Hepatic stellate cell (primary cell): ENCODE data around the gene NHEJ1.

ENCODE experiments used
- DNase-seq: peaks from one replicate; pipeline ENCODE4 v3.0.0; 2011; ENCODE audit warnings: low spot score

Gene NHEJ1

DNA sequence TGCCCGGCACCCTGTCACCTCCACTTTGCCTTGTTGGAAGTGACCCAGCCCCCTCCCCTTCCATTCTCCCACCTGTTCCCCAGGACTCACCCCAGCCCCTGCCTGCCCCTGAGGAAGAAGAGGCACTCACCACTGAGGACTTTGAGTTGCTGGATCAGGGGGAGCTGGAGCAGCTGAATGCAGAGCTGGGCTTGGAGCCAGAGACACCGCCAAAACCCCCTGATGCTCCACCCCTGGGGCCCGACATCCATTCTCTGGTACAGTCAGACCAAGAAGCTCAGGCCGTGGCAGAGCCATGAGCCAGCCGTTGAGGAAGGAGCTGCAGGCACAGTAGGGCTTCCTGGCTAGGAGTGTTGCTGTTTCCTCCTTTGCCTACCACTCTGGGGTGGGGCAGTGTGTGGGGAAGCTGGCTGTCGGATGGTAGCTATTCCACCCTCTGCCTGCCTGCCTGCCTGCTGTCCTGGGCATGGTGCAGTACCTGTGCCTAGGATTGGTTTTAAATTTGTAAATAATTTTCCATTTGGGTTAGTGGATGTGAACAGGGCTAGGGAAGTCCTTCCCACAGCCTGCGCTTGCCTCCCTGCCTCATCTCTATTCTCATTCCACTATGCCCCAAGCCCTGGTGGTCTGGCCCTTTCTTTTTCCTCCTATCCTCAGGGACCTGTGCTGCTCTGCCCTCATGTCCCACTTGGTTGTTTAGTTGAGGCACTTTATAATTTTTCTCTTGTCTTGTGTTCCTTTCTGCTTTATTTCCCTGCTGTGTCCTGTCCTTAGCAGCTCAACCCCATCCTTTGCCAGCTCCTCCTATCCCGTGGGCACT, 21.9 kb upstream of the NHEJ1 start:
- DNase-seq: no peak

DNA sequence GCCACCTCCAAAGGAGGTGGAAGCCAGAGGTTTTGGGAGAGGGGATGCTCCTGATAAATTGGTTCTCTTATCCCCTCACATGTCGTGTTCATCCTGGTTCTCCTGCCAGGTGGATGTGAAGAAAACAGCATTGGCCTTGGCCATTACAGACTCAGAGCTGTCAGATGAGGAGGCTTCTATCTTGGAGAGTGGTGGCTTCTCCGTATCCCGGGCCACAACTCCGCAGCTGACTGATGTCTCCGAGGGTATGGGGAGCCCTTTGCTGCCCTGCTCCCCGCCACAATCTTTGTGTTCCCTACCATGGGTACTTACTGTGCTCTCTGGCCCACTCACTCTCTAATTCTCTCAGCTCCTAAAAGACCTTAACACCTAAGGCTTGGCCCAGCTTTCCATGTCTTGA, 20.9 kb upstream of the NHEJ1 start:
- DNase-seq: no peak

DNA sequence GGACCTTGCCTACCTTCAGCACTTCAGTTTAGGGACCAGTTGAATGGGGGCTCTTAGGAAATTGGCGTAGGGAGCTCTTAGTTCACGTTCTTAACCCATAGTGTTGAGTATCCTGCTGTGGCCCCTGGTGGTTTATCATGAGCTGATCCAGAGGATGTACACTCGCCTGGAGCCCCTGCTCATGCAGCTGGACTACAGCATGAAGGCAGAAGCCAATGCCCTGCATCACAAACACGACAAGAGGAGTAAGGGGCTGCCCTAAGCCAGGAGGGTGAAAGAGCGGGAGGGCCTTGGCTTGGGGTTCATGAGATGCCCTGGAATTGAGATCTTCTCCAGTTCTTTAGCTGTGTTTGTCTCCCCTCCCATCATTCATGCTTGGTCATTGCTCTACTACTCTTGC, 20.3 kb upstream of the NHEJ1 start:
- no peak for DNase-seq

DNA sequence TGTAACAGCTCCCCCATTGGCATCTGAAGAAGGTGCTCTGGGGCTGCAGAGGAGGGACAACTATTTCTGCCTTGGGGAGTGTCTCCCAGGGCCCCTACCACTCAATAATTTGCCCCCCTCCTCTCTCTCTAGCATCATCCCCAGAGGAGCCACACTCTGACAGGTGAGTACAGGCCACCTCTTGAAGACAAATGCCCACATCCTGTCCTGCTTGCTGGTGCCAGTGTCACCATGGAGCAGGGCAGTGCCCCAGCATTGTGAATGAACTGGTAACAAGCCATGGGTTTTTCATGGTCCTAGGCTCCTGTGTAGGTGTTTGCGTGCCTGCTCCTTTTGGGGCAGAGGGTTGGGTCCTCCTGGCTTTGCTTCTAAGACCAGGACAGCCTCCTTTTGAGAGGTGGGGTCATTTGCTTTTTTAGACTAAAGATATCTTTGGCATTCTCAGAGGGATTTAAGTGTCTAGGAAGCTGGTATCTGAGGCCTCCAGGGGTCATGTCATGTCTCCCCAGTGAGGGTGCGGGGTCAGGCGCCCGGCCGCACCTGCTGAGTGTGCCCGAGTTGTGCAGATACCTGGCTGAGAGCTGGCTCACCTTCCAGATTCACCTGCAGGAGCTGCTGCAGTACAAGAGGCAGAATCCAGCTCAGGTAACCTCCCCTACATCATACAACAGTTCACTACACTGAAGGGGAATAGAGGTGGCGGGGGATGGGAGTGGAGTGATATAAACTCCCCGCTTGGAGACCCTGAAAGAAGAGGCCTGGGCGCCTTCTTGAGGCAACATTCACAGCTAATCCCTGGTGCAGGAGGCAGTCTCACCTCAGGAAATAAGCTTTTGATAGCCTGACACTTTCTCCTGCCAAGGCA, 19.2 kb upstream of the NHEJ1 start:
- no peak for DNase-seq

DNA sequence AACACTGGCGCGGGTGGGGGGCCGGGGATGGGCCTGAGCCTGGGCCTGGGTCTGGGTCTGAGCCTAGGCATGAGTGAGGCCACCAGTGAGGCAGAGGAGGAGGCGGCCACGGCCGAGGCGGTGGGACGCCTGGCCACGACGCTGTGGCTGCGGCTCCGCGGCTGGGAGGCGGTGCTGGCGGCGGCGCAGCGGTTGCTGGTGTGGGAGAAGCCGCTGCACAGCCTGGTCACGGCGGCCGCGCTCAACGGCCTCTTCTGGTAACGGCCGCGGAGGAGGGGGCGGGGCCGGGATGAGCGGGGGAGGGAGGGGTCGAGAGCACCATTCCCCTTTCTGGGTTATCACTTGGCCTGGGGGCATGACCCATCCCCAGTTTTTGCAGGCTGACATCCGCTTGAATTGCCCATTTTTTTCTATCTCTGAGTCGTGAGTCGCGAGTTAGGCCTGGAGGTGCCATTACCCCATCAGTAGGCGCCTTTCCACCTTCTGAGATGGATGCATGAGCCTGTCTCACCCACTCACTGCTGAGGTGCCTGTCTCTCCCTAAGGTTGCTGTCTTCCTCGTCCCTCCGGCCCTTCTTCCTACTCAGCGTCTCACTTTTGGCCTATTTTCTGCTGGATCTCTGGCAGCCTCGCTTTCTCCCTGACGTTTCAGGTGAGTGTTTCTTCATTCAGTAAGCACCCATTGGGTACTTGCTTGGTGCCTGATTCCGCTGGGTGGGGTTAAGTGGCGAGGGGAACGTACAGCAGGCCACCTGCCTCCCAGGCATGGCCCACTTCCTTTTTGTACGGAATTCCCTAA, 18.0 kb upstream of the NHEJ1 start:
- peak; percentile 47 for DNase-seq

DNA sequence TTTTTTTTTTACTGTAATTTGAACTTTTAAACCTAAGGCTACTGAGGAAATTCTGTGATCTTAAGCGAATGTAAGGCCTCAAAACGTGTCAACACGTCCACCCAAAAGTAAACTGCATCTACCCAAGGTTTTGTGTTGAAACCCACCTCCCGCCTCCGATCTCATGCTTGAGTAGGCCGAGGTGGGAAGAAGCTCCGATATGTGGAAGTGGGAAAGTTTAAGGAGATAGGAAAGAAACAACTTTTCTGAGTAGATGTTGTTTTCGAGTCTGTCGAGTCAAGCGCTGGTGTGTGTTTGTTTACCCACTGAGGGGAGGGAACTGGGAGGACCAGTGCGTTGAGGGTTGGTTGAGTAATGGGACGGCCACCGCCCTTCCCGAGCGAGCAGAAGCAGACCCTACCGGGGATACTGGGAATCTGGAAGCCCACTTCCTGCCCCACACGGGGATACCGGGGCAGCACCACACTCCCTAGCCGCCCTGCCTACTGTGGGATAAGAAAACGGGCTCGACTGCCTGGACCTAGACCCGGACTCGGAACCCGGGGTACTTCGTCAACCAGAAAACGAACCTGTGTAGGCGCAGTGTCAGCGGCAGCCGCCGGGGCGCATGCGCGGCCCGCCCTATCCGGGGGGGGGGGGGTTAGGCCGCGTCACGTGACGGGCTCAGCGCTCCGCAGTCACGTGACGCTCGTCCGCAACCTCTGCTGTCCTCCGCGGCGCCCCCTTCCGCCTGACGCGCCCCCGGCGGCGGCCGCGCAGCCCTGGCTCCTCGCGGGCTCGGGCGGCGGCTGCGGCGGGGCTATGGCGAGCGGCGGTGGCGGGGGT, 17.1 kb upstream of the NHEJ1 start, which contains the start of gene RETREG2:
Gene RETREG2, plus strand, starts transcription at position 724 of the 825 bp plus-strand sequence. Its CDS starts 78 bp downstream, at position 802.
- DNase-seq: peak; percentile 99

DNA sequence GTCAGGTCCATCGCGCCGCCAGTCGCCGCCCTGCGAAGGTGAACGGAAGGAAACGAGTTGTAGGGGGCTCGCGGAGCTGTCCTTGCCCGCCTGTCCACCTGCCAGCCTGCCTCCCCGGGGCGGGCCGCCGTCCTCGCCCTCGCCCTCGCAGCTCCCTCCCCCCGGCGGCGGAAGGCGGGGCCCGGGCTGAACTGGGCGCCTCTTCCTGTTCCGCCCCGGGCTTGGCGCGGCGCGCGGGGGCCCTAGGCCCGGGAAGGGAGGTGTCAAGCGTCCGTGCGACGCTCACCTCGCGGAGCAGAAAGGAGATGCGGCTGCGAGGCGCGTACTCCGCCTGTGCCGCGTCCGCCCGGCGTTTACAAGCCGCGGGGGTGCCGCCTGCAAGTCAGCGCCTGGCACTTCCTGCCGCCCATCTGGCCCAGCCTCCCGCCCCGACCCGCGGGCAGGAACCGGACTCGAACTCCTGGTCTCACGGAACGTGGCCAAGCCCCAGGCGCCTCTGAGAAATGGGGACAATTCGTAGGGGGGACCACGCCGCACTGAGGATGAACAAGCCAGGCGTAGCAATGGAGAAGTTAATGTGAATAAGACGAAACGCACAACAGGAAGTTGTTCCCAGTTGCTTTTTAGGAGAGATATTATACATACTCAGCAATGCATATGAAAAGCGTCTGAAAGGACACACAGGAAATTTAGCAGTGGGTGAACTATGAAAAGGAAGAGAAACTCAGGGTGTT, 16.4 kb upstream of the NHEJ1 start, which contains the start of gene CNPPD1:
Gene CNPPD1, minus strand, starts transcription at position 108 of the 734 bp plus-strand sequence. Its CDS starts 97 bp downstream, at position 11.
- peak; percentile 76 for DNase-seq

DNA sequence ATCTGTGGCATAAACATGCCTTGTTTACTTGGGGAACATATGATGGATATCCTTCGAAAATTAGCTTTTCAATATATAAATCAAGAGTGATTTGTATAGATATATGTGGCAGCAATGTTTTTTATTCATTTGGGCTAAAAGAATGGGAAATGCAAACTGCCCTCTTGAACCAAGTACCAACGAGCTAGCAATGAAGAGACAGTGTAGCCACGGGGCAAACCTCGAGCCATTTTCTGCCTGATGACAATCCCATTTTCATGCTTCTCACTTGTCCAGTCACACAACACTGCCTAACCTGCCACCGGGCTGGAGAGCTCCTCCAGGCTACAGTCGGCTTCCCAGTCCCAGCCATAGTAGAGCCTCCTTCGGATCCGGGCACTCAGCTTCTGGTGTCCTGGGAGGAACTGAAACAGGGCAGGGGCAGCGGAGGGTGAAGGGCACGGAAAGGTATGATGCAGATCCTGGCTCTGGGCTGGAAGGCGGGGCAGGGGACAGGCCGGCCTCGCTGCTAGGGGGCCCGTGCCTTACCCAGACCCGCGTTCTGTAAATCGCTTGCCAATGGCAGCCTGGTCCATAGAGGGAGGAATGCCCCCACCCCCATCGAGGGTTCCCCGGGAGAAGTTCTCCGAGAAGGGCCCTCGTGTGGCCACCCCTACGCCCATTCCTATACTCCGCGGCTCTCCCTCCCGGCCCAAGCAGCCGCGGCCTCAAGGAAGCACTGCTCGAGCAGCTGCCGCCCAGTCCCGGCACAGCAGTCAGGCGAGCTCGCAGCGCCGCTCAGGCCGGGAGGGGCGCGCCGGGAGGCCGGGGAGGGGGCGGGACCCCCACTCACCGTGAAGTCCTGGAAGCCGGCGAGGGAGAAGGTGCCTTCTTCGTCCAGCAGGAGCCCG, 15.6 kb upstream of the NHEJ1 start:
- DNase-seq: peak; percentile 58

DNA sequence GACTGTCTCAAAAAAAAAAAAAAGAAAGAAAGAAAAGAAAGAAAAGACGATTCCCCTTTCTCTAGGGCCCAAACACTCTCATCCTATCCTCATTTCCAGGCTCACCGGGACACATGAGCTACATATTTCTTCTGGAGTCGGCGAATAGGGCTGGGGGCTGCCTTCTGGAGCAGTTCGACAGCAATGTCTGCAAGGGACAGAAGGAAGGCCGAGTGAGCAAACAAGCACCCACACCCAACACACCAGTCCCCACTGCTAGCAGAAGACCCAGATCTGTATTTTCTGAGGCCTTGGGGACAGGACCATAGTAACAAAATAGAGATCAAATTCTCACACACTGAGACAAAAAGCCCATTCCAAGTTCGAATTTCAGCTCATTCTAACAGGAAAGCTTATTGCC, 14.9 kb upstream of the NHEJ1 start:
- DNase-seq: no peak

DNA sequence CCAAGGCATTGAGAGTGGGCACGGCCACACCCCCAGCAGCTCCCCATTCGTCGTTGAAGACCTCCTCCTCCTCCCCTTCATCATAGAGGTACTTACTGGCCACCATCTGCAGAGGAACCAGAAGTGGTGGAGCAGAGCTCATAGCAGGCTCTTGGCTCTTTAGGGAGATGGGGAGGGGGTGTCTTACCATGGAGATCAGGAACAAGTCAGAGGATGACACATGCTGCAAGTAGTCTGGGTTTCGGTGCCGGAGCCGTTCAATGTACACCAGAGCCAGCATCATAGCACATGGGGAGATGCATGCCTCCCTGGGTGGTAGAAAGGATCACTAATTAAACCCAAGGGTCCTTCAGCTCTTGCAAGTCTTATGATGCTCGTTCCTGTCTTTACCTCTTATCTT, 14.2 kb upstream of the NHEJ1 start:
- DNase-seq: no peak

DNA sequence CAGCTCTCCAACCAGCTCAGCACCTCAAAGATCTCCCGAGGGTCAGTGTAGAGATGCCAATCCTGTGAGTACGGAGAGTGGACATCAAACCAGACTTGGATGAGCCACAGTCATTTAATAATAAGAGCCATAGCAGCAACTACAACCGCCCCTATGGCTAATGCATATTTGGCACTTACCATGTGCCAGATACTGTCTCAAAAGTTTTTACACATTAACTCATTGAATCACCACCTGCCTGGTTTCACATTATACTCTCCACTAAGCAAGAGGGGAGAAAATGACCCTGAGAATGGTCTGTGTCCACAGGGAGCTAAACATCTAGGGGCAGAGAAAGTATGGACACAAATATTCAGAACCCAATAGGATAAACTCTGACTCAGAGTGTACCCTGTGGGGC, 13.5 kb upstream of the NHEJ1 start:
- no peak for DNase-seq

DNA sequence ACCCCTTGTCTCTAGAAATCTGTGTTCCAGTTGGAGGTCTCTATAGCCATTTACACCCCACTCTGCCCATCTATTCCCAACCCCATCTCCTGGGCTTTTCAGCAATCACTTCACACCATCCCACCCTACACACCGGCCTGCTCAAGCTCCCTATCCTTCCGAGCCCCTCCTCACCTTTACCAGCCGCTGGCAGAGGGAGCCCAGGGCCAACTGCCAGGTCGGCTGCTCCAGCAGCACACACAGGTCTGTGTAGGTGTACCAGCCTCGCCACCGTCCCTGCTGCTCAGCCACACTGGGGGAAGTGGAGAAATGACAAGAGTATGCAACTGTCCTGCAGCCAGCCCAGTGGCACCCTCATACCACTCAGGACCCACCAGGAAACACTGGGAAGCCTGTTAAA, 12.6 kb upstream of the NHEJ1 start:
- no peak for DNase-seq

DNA sequence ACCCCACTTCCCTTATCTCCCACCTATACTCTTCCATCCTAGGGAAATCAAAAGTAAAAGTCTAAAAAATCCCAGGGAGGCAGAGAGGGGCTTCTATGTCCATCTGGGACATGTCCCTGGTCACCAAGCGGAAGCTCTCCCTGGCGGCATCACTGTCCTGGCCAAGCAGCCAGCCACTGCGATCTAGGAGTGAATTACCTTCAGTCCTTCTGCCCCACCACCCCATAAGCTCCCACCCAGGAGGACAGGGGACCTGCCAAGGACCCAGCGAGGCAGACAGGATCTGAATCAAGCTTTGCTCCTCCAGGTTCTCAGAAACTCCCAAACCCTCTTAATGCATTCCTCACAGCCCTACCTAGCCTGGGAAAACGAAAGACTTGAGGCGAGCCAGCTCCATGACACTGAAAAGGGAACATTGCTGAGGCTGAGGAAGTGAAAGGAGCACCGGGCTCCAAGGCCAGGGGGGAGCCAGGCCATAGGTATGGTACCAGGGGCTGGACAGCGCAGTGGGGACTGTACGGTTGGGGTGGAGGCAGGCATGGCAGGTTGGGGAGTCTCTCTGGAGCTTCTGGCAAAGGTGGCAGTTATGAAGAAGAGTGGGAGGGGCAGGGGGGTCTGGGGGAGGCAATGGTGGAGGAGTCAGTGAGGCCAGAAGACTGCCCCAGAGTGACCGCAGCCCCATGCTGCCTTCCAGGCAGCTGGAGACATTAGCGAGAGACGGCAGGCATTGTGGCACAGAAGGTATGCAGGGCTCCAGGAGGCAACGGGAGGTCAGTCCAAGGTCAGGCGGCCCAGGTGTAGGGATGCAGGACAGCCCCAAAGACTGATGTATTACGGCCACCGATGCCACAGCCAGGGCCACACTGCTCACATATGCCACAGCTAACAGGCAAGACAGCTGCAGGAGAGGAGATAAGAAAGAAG, 11.9 kb upstream of the NHEJ1 start:
- DNase-seq: no peak

DNA sequence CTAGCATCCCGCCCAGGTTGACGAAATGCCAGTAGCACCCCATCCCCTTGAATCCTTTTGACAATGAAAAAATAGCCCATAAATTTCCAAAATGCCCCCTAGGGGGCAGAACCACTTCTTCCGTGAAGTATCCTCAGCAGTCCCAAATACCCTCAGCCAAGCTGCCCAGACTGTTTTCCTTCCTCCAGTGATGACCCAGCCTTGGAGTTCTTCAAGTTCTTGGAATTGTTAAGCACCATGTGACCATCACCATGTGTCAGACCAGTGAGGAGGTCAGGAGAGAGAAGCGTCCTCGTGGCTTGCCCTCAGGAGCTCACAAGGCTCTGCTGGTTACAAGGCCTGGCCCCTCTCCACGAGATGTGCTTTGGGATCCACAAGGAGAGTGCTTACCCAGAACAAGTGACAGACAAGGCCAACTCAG, 10.6 kb upstream of the NHEJ1 start:
- peak; percentile 90 for DNase-seq

DNA sequence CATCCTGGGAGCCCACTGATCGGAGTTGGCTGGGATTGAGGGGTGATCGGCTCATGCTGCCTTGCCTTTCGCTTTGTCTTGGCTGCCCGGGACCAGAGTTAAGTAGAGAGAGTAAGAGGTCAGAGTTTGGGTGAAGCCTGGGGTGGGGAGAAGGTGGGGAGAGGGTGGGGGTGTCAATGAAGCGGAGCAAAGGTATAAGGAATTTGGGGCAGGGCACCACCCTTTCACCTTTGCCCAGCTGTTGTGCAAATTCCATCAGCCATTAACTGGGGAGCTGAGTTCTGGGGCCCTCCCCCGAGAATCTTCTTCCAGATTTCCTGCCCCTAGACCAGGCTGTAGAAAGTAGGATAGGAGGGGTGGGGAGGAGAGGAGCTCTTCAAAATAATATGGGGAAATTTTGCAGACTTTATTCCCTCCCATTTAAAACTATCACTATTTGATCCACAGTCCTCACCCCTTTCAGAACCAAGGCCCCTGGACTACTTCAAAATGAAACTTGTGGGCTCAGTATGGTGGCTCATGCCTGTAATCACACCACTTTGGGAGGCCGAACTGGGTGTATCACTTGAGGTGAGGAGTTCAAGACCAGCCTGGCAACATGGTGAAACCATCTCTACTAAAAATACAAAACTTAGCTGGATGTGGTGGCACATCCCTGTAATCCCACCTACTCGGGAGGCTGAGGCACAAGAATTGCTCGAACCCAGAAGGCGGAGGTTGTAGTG, 9.5 kb upstream of the NHEJ1 start, which contains the start of gene SLC23A3:
Gene SLC23A3, minus strand, starts transcription at position 100 of the 725 bp plus-strand sequence. Its CDS starts 45 bp downstream, at position 55.
- DNase-seq: no peak

DNA sequence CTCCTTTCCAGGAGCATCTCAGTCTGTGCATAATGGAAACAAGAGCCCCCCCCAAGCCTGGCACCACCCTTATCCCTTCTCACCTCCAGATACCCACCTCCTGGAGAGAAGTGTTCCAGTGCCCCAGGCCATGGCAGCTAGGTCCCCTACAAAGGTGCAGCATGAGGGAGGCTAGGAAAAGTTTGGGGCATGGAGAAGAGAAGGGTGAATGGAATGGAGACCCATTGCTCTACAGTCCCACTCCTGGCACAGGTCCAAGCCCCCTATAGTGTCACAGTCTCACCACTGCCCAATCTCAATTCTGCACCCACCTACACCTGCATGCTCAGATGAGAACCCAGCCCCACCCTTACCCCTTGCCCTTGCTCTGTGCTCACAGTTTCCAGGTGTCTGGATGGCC, 8.3 kb upstream of the NHEJ1 start:
- no peak for DNase-seq

DNA sequence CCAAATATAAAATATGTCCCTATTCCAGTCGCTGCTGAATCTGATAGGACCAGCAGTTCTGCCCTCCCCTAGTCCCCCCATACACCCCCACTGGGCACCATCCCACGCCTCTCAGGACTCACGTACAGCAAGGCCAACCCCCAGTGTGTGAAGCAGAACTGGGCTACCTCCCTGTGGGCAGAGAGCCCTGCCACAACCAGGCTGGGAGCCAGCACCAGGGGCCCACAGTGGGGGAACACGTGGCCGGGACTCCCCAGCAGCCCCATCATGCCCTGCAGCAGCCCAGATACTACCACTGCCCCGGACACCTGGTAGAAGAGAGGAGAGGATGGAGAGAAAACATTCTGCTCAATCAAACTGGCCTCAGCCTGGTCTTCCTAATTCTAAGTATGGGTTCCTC, 7.9 kb upstream of the NHEJ1 start:
- no peak for DNase-seq

DNA sequence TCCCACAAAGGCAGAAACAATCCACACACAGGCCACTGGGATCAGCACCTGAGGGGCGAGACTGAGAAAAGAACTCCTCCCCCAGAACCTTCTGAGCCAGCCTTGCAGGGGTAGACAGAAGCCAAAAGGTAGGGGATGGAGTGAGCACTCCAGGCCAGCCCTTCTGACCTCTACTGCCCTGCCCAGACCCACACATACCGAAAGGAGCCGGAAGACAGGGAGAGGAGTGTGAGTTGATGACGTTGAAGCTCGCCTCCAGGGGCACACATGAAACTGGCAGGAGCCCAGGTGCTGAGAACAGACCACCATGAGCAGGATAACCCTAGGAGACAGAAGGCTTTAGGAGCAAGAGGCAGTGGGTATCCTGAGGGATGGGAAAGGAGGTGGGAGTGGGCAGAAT, 7.4 kb upstream of the NHEJ1 start:
- DNase-seq: no peak
